Measurements from ENCODE around the gene OGFR.
"Not testable (repeated sequence)": the region's sequence is repeated elsewhere in the genome, so short reads cannot be mapped to it uniquely, and the experiment has no call there.

The OGFR gene

GRCh38 chr20:62844182-62844581, 39.5 kb downstream of the OGFR start:
- DNase-seq: no peak

- no peak for DNase-seq
Measured at GRCh38 chr20:62845416-62846160, 41.0 kb downstream of the OGFR start.

- no peak for DNase-seq
Measured at GRCh38 chr20:62846166-62846890, 41.7 kb downstream of the OGFR start.

- DNase-seq: not testable (repeated sequence)
Measured at GRCh38 chr20:62848917-62849316, 44.3 kb downstream of the OGFR start.

- no peak for DNase-seq
Measured at GRCh38 chr20:62849431-62849830, 44.8 kb downstream of the OGFR start.

- no peak for DNase-seq
Measured at GRCh38 chr20:62850333-62850974, 45.8 kb downstream of the OGFR start.

GRCh38 chr20:62852196-62852595, 47.6 kb downstream of the OGFR start:
- DNase-seq: no peak

- DNase-seq: no peak
Measured at GRCh38 chr20:62852841-62853240, 48.2 kb downstream of the OGFR start.

GRCh38 chr20:62853304-62853703, 48.7 kb downstream of the OGFR start:
- not testable (repeated sequence) for DNase-seq

- DNase-seq: no peak
Measured at GRCh38 chr20:62854121-62854520, 49.5 kb downstream of the OGFR start.

GRCh38 chr20:62855120-62855519, 50.5 kb downstream of the OGFR start:
- no peak for DNase-seq

GRCh38 chr20:62856931-62857619, 52.4 kb downstream of the OGFR start:
- no peak for DNase-seq

GRCh38 chr20:62858058-62858830, 53.6 kb downstream of the OGFR start:
- no peak for DNase-seq

GRCh38 chr20:62859721-62860120, 55.1 kb downstream of the OGFR start:
- DNase-seq: no peak

GRCh38 chr20:62860391-62860923, 55.8 kb downstream of the OGFR start:
- DNase-seq: no peak

- peak; percentile 42 for DNase-seq
Measured at GRCh38 chr20:62860924-62861691, 56.5 kb downstream of the OGFR start.

- peak; percentile 90 for DNase-seq
Measured at GRCh38 chr20:62861726-62862336, 57.2 kb downstream of the OGFR start, which contains the start of gene TCFL5. TSS of gene TCFL5 (minus strand) at chr20:62861822. CDS start at chr20:62861670, 152 bp downstream.

All from activated CD8-positive, alpha-beta memory T cell treated with anti-CD3 and anti-CD28 coated beads, Interleukin-2, amount 50 U/mL, for 4 hours (primary cell).